NCI-H1105 treated with DMSO at 0.1 percent for 48 hours (cell line): ENCODE results near the gene FHAD1.
A peak's percentile ranks its signal among the peaks of the same experiment; 100 is the strongest.

ENCODE experiments used
- DNase-seq: peaks from one replicate; lab custom pipeline; 2025; lab: John Stamatoyannopoulos, UW

FHAD1 gene

DNA sequence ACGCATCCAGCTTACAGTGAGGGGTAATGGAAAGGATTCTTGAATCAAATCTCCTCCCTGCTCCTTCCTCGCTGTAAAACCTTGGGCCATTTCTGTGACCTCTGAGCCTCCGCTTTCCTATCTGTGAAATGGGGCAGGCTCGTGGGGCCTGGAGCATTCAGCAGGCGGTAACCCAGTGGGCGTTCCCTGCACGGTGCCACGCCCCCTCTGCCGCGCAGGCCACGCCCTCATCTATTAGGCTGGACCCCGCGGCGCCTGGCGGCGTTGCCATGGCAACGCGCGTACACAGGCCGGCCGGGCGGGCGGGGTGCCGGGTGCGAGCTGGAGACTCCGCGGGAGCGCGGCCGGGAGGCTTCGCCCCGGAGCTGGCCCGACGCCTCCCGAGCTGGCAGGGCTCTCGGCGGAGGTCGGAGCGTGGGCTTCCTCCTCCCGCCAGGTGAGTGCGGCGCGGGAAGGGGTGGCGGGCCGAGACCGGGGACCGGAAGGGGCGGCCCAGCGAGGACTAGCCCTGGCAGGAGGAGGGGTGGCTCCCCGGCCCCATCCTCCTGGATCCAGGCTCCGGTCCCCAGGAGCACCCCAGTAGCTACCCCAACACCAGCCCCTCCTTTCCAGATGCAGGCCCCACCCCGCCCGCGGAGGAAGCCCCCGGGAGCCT lies at the start of gene FHAD1:
FHAD1 (plus strand) TSS at position 264 of the 655 bp plus-strand sequence. CDS start 4,562 bp downstream, outside the sequence.
- DNase-seq, result peak; percentile 72

DNA sequence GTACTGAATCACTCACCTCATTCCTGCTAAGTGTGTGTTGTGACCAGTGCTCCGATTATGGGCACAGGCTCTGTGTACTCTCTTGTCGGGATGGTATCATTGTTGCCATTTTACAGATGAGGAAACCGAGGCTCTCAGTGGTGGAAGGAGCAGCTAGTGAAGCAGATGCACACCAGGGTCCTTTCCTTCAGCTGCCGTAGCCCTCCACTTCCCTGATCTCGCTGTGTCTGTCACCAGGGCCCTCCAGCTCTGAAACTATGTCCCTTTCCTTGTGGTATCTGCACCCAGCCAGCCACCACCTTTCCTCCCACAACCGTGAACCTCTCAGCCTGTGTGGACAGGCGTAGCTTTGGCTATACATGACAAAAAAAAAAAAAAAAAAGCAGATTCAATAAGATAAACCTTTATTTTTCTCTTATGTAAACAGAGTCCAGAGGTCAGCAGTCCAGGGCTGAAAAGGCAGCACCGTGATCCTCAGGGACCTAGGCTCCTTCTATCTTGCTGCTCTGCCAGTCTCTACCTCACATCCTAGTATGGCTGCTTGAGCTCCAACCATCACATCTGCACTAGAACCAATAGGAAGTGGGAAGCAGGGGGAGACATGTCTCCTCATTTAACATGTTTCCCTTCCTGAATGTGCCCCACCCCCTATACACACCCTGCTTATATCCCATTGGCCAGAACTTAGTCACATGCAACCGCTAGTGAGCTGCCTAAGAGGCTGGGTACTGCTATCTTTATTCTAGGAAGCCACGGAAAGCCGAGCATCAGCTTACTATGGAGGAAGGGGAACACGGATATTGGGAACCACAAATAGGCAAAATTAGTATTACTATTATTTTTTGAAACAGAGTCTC lies 49.2 kb upstream of the FHAD1 start:
- DNase-seq, result no peak

DNA sequence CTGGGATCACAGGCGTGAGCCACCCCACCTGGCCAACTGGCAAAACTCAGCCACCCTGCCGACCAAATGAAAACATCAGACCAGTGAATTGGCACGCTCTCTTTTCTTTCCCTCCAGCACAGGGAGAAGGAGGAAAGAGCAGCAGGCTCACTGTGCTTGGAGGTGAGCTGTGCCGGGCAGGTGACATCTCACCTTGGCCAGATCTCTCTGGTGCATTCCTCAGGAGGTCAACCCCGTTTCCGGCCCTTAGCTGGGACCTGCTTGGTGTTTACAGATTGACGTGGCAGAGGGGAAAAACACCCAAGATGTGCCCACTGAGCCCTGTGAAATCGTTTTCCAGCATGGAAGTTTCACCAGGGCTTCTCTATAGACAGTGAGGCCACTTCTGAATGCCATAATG lies 48.3 kb upstream of the FHAD1 start:
- DNase-seq, result no peak

DNA sequence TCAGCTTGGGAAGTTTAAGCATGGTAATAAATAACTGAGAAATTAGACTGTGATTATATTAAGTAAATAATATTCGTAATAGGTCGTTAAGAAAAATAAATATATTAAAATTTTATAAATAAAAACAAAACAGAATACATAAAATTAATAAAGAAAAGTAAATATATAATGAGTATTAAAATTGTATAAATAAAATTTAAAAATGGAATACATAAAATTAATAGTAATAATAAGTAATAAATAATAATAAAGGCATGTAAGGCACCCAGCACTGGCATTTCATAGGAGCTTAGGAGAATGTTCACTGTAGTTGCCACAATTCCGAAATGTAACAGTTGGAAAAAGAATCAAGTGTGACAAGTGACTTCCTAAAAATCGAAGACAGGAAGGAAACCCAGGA lies 45.8 kb upstream of the FHAD1 start:
- no peak for DNase-seq

DNA sequence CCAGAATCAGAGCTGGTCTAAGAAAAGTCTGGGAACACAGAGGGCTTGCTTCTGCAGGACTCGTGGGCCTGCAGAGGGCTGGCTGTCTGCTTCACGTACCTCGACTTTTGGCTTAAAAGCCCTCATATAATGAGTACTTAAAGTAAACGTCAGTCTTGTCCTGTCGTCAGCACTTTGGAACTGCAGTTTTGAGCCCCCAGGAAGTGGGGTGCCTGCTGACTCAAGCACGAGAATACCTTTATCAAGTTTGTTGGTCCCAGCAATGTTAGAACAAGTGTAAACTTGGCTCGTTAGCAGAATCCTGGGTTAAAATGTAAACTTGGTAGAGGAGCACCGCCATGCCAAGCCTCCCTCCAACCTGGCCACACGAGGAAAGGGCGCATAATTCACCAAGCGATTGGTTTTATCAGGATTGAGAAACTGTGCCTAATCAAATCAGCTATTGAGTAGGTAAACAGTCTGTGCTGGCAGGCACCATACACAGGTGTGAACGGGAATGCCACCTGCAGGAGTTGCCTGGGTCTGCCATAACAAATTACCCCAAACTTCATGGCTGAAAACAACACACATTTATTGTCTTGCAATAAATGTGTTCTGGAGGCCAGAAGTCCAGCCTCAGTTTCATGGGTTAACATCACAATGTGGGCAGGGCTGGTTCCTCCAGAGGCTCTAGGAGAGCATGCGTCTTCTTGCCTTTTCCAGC lies 45.0 kb upstream of the FHAD1 start:
- DNase-seq, result no peak

DNA sequence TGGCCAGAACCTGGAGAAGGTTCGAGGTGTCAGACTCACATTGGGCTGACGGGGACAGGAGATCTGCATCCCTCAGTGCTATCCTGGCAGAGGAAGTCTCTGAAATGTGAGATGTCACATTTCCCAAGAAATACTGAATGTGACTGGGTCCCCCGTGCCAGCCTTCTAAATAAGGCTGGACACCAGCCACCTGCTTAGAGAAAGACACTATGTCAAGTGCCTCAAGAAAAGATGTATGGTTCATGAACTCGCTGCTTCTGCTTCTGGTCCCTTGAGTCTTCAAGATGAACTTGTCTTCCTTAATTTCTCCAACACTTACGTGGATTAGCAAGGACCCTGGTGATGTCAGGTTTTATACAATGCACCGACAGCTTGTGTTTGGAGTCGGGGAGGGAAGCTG lies 42.1 kb upstream of the FHAD1 start:
- DNase-seq, result no peak

DNA sequence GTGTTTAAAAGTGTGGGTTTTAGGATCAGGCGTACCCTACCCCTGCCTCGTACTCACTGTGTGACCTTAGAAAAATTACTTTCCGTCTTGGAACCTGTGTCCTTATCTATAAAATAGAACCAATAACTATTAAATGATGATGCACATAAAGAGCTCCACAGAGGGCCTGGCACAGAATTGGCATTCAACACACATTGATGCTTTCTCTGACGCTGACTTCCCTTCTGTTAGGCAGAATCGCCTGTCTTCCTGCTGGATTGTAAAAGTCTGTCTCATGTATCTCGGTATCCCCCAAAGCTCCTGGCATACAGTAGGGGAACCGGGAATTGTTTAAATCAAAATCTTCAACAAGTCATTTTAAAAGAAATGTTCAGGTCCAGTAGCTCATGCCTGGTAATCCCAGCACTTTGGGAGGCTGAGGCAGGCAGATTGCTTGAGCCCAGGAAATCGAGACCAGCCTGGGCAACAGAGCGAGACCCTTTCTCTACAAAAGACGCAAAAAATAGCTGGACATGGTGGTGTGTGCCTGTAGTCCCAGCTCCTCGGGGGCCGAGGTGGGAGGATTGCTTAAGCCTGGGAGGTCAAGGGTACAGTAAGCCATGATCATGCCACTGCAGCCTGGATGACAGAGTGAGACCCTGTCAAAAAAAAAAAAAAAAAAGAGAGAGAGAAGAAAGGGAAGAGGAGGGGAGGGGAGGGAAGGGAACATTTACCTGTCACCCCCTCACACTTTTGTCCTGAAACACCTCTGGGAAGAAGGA lies 41.3 kb upstream of the FHAD1 start:
- DNase-seq, result no peak

DNA sequence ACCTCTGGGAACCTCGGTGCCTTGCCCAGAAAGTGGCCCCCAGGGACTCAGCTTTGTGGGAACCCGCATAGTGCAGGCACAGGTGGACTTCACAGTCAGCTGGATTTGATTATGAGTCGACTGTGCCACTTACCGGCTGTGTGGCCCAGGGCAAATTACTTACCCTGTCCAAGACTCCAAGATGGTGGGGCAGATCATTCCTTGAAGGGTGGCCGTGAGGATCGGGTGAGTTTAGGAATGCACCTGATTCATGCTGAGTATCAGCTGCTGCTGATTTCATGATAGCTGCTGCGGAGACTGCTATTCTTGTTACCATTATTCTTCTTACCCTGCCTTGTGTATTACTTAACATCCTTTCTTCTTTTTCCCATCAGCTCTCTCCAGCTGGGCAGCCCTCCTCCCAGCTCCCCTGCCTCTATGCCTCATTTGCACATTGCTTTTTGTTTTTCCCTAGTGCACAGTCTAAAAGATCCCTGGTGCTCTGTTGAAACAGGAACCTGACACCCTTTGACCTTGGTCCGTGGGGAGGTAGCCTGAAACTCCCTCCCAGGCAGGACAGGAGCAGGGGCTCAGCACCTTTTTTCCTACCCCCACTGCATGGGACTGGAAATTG lies 40.5 kb upstream of the FHAD1 start:
- no peak for DNase-seq

DNA sequence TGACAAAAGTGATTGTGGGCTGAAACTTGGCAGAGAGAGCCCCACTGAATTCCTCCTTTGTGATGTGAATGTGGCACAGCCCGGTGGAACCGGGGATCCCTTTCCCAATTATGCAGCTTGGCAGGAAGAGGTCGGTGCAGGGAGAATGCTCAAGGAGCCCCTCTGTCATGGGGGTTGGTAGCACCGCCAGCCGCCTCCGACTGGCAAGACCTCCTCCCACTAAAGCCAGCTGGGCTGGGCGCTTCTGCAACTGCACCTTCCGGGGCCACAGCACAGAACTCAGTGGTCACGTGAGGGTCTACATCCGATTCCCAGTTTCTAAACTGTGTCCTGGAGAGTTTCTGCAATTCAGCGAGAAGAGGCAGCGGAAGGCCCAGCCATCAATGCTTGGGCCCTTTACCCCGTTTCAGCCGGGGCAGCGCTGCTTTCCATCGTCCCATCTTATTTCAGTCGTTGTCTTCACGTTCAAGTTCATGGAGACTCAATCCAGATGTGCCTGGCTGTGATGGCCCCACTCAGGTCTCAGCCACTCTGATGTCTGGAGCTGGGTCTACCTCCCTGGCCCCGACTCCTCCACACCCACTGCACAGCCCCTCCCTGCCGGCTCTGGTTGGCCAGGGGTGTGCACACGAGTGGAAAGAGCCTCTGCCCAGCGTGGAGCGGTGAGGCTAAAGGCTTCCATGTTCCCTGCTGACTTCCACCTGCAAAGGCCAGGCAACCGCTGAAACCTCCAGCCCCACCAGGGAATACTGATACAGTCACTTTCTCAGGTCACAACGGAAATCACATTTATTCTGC lies 39.8 kb upstream of the FHAD1 start:
- DNase-seq, result no peak

DNA sequence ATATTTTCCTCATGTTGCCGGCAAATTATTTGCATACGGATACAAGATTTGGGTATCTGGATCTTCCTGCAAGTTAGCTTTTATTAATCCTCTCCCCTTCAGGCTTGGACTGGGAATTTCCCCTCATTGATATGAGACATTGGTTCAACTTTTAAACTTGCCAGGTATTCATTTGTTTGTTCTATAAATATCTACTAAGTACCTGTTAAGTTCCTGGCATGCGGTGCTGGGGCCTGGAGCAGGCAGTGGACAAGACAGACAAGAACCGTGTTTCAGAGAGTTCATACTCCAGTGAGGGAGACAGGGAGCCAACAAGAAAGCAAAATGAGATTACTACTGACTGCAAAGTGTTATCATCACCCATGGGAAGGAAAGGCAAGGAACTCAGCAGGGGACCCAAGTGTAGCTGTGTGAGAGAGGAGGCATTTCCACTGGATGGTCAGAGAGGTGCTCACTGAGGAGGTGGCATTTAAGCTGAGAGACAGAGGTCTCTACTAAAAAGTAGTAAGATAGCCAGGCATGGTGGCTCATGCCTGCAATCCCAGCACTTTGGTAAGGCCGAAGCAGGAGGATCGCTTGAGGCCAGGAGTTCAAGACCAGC lies 39.1 kb upstream of the FHAD1 start:
- DNase-seq, result no peak

DNA sequence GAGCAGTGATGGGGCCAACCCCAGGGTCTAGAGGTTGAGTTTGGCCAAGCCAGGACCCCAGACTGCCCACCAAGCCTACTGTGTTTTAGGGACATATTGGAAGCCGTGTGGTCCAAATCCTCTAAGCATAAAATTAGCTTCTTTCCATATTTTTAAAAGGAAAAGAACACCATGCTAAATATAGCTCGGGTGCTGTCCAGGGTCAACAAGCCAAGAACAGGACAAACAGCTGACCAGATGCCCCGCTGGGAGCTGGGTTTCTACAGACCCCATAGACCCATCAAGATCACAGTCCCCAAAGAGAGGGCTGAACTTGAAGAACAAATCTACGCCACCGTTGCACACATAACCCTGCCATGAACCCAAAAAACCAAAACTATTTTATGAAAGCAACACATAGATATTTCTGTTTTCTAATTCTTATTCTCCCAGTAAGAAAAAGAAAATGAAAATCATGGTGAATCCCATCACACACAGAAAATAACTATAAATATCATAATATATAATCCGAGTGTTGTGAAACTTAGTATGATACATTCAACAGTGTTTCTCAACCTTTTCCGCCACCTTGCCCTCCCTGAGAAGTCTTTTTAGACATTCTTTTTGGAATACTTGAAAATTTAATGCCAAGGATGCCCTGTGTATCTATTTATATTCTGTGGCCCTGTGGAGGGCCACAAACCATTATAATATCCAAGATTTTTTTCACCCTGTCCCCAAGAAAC lies 36.2 kb upstream of the FHAD1 start:
- no peak for DNase-seq

DNA sequence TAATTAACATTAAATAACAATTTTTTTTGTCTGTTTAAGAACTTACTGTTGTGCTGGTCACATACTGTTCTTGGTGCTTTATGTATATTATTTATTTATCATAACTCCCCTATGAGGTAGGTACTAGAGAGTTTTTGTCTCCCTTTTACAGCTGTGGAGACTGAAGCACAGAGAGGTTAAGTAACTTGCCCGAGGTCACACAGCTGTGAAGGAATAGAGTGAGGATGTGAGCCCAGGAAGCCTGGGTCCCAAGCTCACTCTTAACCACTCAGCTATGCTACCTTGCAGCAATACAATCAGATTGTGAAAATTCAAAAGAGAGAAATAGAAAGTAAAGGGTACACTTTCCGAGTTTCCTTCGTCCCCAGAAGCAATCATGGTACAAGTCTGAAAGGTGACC lies 35.6 kb upstream of the FHAD1 start:
- DNase-seq, result no peak

DNA sequence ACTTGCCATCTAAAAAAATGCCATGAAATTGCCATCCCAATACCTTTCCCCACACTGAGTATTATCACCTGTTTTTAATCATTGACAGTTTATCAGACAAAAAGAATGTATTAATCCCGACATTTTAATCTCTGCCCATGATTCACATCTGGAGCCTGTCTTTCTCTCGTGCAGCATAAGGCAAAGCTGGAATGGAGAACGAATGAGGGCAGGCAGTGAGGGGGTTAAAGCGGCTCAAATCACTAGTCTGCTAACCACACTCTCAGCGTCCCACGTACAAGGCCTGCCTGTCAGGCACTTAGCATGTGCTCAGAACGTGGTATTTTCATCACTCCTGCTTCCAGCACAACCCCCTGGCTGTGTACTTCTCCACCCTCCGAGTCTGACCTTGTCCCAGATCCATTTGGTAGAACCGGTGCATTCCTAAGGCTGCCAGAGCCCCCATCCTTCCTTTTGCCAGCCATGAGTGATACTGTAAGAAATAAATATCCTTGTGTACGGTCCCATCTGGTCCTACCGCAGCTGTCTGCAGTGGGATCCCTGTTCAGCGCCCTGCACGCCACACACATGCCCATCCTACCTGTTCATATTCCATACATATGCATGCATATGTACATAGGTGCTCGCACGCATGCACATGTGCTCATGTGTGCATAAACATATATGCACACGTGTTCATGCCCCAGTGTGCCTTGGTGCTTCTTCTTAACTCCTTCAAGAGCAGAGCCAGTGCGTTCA lies 34.6 kb upstream of the FHAD1 start:
- DNase-seq, result no peak

DNA sequence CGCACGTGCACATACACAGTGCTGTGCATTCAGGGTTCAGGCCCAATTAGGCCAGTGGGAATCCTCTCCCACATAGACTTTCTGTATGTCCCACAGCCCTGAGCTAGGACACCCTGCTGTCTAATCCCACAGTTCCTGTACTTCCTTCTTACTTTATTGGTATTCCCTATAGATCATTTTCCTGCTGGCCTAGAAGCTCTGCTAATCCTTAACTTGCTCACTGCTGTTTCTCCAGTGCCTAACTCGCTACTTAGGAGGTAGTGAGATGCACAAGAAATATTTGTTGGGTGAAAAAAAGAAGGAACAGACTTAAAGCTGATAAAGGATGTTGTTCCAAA lies 34.1 kb upstream of the FHAD1 start:
- no peak for DNase-seq

DNA sequence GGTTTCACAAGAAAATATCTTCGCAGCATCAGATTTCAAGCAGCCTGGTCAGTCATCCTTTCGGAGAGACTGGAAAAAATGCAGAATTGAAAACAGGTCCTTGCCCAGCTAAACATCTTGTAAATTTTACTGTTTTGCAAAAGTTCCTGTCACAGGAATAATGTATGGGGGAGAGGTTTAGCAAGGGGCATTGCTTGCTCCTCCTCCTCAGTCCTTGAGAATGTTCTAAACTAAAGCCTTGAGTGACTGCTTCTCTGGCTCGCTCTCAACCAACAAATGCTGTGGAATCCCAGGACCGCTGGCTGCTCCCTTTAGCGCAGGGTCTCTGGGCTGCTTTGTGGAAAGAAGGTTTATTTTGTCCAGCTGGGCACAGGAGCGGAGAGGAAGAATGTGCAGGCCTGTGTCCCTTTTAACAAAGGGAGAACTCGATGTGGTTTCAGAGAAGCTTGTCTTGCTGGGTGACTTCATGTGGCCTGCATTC lies 33.6 kb upstream of the FHAD1 start:
- DNase-seq, result no peak

DNA sequence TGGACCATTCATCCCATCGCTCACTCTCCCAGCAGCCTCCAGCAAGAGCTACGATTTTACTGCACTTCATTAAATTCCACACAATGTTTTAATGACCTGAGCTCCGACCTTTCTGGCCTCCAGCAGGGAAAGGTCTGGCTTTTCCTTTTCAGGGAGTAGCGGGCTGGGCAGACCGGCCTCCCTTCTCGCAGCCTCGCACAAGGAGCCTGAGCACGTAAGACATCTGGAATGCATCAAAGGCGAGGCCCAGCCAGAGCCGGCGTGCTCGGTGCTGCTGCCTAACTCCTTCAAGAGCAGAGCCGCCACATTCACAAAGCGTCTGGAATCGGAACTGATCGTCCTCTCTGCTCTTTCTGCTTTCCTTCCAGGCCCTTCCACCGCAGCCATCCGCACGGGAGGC lies 32.5 kb upstream of the FHAD1 start:
- DNase-seq, result no peak

DNA sequence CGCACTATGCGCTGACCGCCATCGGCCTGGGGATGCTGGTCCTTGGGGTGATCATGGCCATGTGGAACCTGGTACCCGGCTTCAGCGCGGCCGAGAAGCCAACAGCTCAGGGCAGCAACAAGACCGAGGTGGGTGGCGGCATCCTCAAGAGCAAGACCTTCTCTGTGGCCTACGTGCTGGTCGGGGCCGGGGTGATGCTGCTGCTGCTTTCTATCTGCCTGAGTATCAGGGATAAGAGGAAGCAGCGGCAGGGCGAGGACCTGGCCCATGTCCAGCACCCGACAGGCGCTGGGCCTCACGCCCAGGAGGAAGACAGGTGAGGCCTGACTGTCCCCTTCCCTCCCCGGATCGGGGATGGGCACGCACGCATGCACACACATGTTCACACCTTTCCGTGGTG lies 31.9 kb upstream of the FHAD1 start:
- DNase-seq, result no peak

DNA sequence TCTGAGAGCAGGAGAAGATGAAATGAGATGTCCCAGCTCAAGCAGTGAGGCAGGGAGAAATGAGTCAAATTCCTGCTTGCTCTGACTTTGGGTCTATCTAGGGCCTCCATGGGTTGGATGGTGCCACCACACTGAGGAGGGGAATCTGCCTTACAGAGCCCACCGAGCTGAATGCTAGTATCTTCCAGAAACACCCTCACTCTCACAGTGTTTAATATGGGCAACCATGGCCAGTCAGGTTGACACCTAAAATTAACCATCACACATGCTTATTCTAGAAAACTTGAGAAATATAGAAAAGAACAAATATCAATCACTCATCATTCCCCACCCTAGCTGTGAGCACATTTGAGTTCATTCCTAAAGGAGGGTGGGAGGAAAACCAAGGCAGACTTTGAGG lies 29.4 kb upstream of the FHAD1 start:
- DNase-seq, result no peak
